HG03135 (cell line): ENCODE measurements around the gene IPO4.
"Not testable (repeated sequence)": the region's sequence is repeated elsewhere in the genome, so short reads cannot be mapped to it uniquely, and the experiment has no call there.

Experiments used
- ATAC-seq: cut with Tn5 transposase; IDR thresholded peaks from one replicate; pipeline ENCODE4 v1.9.1; 2021; ENCODE audit warnings: mild to moderate bottlenecking, moderate library complexity; ENCODE audit not compliant: unreplicated experiment

The IPO4 gene

DNA sequence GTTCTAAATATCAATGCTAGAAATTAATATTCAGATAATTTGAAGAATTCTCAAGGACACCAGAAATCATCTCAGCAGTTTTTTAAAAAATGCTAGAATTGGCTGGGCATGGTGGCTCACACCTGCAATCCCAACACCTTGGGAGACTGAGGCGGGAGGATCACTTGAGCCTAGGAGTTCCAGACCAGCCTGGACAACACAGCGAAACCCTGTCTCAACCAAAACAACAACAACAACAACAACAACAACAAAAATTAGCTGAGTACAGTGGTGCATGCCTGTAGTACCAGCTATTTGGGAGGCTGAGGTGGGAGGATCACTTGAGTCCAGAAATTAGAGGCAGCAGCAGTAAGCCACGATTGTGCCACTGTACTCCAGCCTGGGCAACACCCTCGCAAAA, 30.5 kb upstream of the IPO4 start:
- no peak for ATAC-seq

DNA sequence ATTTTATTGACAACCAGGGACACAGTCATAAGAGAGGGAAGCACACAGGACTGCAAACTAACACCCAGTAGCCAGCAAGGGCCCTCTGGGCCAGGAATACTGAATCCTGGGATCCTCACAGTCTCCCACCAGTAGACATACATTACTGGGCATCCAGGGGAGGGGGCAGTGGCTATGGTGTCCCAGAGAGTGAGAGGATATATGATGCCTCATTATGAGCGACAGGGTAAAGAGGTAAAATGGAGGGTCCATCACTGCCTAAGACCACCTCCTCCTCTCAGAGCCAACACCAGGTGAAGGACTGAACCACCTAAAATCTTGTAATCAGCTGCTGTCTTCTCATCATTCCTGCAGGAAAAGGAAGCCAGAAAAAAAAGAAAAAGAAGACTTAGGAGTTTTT, 28.3 kb upstream of the IPO4 start:
- ATAC-seq: not testable (repeated sequence)

DNA sequence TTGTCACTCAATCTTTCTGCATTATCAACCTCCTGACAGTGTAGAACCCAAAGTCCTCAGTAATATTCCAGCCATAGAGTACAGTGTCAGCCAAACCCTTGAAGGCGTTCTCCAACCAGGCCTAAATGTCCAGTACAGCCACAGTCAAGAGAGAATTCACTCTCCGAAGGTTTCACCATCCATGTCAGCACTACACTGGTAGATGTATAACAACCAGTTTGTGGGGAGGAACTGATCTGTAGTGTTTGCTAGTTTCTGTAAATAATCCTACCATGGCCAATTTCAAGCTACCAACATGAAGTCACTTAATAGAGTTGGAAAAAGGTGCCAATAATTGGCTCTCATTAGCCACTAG, 27.7 kb upstream of the IPO4 start:
- ATAC-seq: no peak

DNA sequence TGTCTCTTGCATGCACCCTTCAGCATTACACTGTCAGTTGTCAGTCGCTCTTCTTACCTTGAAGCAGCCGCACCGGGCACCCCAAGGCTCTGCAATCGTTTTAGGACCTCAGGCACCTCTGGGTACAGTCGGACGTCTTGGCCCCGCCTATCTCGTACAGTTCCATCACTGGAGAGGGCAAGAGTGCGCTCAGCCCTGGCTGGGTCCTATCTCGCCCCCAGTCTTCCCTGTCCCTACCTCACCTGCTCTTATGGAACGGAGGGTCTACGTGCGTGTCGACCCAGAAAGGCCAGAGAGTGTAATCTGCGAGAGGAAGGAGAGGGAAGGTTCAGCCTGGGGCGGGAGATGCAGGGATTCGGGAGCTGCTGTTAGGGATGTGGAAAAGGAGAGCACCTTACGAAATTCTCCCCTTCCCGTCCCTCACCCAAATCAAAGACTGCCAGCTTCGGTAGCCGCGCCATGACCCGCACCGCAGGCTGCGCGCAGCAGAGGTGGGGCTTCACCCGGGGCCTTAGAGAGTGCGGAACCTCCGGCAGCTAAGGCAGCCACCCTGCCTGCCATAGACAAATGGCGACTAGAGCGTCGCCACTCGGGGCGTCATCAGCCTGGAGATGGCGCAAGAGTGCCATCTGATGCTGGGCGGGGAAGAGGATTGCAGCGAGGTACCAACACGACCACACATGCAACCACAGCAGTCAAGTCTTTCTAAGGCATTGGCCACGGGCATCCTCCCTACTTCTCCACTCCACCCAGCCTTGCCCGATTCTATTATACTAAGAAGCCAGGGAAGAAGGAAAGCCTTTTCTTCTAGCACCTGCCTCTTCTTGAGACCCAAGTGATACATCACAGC, 27.1 kb upstream of the IPO4 start, which contains the start of gene MDP1:
TSS of gene MDP1 (minus strand) at position 572 of the 850 bp plus-strand sequence. CDS start at position 461, 111 bp downstream.
- ATAC-seq: peak; percentile 64

DNA sequence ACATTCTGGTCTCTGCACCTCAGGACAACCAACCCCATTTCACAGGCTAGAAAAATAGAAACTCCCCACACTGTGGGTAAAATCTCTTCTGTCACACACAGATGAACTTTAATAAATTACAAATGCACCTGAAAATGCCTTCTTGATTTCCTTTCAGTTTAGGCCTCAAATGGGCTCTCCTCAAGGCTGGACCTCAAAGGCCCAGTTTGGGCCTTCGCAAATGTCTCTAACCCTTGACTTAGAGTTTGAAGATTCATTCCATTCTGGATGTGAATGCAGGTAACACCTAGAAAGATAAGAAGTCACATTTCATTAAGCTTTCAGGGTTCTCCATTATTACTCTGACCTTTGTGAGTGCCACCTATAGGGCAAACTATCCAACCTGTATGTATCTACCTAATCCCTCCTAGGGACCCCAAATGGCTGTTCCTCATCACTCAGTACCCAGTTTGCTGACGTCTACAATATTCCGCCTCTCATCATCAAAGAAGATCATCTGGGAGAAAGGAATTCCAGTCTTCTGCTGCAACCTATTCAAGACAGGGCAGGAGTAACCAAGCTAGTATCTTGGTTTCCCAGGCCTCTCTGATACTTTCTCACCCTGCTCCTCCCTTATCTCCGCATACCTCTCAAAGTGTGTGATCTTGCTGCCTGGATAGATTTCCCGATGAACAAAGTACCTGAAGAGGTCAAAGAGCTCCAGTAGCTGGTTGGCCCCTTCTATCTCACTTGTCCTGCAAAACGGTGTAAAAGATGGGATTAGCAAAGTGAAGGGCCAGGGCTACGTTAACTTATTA, 25.4 kb upstream of the IPO4 start:
- no peak for ATAC-seq

DNA sequence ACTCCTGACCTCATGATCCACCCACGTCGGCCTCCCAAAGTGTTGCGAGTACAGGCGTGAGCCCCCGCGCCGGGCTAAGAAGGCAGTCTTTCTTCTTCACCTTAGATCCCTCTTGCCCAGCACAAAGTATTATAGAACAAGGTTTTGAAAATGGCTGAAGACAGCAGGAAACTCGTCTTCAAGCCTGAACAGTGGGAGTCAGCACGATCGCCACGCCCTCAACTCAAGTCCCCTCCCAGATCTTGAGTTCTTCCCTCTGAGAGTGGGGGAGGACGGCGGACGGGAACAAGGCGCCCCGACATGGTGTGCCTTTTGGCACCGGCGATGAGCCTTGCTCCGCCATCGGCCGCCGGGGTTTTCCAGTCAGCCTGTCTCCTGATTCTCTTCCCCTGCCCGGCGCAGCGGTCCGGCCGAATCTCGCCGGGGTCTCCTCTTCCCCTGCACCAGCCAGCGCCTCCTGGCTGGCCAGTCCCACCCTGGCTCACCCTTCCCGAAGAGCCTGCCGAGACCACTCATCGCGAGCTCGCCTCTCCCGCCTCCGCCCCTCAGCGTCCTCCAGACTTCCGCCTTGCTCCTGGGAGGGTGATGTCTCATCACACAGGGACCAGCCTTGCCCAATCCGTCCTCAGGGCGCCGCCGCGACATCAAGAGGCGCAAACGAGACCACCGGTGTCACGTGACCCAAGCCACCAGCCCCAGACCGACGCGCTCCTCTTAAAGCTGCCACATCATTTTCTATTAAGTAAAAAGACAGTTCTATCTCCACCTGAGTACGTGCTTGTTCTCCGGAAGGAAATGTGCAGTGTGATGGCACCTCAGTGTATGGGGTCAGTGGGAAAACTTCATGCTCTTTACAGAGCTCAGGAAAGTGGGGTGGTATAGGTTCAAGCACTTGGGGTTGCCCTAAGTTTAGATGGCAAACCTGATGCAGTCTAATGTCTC, 24.6 kb upstream of the IPO4 start, which contains the start of gene CHMP4A:
TSS of gene CHMP4A (minus strand) at position 565 of the 942 bp plus-strand sequence. CDS start at position 516, 49 bp downstream.
- ATAC-seq: peak; percentile 73

DNA sequence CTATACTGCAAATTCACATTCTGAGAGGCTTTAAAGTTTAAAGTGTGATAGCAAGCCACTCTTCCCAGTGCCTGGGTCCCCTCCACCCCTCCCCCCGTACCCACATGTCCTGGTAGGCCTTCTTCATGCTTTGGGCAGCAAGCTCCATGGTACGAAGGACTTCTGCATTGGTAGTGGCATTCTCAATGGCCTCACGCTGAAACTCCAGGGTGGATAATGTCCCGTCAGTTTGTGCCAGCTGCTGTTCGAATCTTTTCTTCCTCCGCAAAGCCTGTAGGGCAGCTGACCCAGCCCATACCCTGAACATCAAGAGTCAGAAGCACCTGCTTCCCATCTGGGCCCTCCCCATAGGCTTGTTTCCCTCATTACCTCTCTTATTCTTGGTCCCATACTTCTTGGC, 22.7 kb upstream of the IPO4 start:
- no peak for ATAC-seq

DNA sequence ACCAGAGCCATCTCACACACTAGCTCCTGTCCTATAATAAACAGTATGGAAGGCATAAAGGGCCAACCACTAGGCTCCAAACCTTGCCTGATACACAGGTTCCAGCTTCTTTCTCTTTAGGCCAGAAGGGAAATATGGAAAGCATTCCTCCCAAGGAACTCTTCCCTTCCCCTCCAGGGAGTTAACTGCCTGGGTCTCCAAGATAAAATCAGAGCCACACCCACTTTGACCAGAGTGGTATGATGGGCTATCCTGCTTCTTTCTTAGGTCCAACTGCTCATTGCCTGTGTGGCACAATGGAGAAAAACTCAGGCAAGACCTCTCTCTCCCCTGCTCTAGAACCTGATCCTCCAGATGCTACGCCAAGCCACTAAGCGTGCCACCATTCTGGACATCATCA, 19.0 kb upstream of the IPO4 start:
- ATAC-seq: no peak

DNA sequence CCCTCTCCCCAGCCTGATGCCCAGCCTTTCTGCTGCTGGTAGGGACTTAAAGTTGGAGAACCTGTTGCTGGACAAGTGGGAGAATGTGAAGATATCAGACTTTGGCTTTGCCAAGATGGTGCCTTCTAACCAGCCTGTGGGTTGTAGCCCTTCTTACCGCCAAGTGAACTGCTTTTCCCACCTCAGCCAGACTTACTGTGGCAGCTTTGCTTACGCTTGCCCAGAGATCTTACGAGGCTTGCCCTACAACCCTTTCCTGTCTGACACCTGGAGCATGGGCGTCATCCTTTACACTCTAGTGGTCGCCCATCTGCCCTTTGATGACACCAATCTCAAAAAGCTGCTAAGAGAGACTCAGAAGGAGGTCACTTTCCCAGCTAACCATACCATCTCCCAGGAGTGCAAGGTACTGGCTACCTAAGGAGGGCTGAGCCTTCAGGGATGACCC, 18.5 kb upstream of the IPO4 start:
- ATAC-seq: no peak

DNA sequence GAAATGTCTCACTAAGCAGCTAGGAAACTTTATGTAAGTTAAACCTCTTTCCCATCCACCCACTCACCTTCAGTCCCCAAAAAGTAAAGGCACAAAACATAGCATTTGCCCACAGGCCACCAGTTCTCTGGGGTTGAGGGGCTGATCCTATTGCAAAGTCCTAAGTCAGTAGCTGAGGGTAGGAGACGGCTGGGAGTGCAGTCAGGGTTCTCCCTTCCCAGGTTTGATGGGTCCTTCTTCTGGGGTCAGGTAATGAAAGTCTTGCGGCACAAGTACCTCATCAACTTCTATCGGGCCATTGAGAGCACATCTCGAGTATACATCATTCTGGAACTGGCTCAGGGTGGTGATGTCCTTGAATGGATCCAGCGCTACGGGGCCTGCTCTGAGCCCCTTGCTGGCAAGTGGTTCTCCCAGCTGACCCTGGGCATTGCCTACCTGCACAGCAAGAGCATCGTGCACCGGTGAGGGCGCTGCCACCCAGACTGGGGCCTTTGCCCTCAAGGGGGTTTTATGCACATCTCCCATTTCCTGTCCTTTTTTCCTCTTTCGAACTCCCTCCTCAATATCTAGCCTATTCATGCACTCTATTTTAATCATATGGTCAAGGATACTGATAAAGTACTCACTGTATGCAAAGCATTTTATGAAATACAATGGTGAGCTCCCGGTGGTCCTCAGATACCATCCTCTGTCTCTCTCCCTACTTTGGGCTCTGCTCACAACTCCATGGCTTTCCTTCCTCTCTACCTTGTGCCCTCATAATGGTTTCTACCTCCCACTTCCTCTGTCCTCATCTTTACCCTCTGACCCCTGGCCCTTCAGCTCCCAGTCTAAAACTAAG, 17.9 kb upstream of the IPO4 start:
- ATAC-seq: no peak

DNA sequence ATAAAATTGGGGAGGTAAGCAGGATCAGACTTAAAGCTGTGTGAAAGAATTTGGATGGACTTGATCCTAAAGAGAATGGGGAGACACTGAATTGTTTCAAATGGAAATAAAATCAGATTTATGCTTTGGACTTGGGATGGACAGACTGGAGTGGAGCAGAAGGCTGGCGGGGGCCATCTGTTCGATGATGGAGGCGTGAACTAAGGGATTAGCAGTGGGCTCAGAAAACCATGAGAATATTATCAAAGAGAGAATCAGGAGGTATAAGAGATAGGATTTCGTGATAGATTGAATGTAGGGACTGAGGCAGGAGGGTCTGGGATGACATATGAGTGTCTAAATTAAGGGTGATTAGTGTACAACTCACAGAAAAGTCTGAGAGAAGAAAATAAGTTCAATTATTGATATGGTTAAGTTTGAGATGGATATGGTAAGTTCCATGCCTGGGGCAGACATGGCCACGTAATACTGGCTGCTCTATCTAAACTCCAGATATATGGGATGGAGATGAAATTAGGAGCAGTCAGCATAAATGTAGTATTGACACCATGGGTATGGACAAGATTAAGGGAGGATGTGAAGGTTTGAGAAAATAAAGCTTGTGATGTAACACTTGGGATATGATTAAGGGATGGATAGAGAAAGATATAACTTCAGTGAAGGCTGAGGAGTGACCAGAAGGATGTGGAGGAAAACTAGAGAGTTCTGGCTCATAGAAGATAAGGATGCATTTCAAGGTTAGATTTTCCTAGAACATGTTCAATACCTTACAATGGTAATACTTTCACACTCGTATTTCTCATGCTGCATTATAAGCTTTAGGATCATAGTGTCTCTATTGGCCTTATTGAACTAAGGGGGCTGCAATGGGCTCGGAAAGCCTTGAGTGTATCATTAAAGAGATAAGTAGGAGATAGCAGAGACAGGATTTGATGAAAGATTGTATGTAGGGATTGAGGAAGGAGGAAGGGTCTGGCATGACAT, 15.8 kb upstream of the IPO4 start:
- ATAC-seq: no peak

DNA sequence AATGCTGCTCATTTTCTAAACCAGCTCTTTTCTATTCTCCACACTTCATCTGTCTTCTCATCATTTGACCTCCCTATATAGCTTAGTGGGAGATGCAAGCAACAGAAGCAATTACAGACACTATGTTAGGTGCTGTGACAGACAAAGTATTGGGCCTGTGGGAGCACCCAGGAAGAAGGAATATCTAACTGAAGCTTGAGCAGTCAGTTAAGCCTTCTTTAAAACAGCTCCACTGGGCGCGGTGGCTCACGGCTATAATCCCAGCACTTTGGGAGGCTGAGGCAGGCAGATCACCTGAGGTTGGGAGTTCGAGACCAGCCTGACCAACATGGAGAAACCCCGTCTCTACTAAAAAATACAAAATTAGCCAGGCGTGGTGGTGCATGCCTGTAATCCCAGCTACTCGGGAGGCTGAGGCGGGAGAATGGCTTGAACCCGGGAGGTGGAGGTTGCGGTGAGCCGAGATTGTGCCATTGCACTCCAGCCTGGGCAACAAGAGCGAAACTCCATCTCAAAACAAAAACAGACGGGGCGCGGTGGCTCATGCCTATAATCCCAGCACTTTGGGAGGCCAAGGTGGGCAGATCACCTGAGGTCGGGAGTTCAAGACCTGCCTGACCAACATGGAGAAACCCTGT, 14.8 kb upstream of the IPO4 start:
- ATAC-seq: not testable (repeated sequence)

DNA sequence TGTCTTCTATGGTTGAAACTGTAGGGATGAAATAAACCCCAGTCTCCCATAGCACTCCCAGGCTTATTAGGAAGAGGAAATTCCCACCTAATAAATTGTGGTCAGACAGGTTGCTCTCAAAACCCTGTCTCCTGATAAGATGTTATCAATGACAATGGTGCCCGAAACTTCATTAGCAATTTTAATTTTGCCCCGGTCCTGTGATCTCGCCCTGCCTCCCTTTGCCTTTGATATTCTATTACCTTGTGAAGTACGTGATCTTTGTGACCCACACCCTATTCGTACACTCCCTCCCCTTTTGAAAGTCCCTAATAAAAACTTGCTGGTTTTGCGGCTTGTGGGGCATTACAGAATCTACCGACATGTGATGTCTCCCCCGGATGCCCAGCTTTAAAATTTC, 13.9 kb upstream of the IPO4 start:
- ATAC-seq: not testable (repeated sequence)

DNA sequence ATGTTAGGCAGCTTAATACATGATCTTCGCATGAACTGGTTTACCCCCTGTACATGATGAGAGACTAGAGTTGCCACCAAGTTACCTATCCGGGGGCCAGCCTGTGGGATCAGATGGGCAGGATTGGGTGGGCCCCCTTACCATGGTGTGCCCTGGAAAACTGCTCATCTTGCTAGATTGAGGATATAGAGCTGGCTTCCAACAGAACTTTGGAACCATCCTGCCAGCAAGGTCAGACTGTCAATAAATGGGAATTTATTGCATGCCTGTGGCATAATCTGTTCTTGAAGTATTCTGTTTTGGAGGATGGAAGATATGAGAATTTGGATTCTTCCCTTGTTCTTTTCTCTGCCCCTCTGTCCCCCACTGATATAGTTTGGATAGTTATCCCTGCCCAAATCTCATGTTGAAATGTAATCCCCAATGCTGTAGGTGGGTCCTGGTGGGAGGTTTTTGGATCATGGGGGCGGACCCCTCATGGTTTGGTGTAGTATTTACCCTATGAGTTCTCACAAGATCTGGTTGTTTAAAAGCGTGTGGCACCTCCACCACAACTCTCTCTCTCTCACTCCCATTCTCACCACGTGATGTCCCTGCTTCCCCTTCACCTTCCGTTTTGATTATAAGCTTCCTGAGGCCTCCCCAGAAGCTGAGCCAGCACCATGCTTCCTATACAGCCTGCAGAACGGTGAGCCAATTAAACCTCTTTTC, 10.4 kb upstream of the IPO4 start:
- no peak for ATAC-seq

DNA sequence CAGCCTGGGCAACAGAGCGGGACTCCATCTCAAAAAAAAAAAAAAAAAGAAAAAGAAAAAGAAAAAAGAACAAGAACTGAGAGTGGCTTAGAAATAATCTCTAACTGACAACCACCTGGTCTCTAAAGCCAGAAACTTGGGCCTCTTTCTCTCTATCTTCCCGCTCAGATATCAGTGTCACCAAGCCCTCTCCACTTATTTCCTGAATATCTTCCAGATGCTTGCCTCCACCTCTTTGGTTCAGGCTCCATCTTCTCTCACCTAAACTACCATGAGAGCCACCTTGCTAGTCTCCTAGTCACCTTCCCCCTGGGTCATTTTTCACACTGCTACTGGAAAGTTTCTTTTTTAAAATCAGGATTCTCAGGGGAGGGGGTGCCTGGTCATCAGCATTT, 8.4 kb upstream of the IPO4 start:
- ATAC-seq: no peak

DNA sequence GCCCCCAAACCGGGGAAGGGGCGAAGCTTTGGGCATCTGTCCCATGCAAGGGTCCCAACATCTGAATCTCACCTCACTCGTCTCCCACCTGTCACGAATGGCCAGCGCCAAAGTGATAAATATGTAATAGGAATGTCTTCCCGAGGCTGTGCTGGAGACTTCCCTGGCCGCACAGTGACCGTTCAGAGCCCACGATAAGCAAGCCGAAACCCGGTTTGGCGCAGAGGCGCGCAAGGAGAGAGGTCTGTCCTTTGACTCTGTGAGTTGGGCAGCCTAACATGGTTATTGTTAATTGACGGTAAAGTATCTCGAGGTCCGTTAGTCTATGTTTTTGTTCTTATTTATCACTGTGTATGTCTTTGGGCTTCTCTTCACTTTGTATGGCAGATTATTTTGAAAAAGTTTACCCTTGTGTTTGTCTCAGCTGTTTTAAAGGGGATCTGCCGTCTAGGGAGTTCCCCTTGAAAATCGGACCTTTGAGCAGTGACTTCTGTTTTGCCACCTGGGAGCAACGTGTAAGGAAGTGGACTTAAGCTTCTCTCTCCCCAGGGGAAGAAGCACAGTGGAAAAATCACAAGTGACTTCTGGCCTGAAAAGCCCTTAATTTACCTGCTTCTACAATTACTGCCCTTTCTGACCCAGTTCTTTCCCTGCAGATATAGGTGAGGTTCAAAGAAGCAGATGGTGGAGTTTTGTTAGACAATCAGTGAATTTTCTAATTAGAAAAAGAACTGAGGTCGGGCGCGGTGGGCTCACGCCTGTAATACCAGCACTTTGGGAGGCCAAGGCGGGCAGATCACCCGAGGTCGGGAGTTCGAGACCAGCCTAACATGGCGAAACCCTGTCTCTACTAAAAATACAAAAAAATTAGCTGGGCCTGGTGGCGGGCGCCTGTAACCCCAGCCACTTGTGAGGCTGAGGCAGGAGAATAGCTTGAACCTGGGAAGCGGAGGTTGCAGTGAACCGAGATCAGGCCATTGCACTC, 7.7 kb upstream of the IPO4 start:
- ATAC-seq: no peak
